Non-pigmented ciliary epithelial cell (primary cell): ENCODE data around the gene SSBP3.
A peak's percentile ranks its signal among the peaks of the same experiment; 100 is the strongest.

ENCODE experiments used
- DNase-seq: peaks from one replicate; pipeline ENCODE4 v3.0.0-alpha.2; 2010; ENCODE audit warnings: low read depth

Gene SSBP3

DNA sequence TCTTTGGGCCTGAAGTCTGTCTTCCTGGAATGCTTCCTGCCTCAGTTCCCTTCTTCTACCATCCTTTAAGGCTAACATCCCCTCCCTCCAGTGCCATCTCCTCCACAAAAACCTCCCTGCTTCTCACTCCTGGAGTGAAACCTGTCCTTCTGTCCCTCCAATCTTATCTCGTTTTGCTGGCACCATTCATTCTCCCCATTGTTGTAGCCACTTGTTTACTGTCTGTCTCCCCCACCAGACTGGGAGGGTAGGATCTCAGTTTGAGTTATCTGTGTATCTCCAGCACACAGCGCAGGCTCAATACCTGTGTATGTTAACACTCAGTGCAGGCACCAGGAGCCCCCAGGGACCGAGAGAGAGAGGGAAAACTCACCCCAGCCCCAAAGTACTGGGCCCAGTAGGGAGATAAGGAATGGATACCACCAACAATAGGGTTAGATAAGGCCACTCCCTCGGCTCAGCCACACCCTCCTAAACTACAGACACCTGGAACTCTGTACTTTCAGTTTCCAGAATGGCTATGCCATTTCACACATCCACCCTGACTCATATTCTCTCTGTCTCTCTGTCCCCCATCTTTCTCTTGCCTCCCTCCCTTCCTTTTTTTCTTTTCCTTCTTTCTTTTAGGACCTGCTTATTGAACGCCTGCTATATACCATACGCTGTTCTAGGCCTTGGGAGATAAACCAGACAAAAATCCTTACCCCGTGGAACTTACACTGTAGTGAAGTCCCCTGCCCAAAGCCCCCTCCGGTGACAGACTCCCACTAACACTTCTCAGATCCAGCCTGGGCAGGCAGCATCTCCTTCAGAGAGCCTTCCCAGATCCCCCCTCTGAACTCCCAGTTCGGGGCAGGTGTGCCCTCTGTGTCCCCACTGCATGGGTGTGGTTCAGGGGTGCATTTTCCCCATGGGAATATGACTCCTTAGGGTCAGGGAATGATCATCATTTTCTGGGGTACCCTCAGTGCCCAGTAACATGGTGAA, 3.3 kb upstream of the SSBP3 start:
- no peak for DNase-seq

DNA sequence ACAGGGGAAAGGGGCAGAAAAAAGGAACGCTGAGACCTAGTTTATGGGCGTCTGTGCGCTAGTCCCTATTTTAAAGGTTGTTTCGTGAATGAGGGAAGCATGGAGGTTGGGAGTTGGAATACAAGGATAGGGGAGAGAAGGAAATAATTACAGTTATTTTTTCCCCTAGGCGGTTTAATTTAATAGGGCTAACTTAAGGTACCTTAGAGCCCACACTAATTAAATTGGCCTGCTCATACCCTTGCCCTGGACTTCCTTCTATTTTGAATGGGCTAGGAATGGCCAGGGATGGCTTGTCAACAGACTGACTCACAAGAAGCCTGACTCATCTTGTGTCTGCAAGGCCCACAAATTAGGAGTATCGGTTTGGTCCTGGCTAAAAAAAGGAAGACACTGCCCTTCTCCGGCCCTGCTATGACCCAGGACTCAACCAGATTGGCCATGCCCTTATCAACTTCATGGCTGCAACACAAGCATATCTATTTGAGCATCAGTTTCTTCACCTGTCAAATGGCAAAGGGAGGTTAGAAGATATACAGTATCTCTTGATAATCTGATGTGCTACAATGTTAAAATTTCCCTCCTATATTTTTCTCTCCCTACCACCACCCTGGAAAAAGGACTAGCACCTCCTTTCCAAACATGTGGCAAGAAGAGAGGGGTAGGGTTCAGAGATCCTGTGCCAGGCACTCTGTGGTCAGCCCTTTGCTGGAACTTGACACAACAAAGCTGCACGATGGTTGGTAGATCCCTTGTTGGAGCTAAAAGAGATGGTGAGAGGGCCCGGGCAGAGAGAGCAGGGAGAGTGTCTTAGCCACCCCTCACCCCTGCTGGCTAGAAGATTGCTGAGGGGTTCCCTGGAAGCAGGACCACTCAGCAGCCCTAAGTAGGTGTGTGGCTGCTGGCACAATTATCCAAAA, 2.2 kb upstream of the SSBP3 start:
- DNase-seq: peak; percentile 59

DNA sequence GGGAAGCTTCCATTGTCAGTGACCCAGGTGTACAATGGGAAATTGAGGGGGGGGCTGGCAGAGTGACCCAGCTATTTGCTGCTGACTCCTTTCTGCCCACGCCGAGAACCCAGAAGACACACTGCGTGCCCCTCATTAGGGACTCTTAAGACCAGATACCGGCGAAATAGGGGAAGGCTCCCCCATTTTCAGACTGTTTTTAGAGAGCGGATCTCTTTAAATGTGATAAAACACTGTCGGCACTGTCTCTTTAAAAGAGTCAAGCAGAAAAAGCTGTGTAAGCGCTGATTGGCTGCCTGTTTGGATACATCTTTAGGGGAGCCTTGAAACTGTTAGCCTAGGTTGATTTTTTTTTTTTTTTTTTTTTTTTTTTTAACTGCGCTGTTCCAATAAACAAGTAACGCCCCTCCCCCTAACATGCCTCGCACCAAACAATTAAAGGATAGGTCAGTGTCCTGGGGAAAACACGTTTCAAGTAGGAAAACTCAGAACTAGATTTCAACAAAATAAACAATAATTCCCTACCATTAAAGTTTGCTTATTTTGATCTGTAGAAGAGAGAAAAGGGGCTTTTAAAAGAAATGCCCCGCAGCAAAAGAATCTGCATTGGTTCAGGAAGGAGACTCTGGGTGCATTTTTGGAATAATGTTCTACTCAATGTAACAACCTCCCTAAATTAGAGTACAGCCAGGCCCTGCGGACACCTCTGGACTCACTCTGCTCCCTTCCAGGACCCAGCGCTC, 1.4 kb upstream of the SSBP3 start:
- peak; percentile 74 for DNase-seq

DNA sequence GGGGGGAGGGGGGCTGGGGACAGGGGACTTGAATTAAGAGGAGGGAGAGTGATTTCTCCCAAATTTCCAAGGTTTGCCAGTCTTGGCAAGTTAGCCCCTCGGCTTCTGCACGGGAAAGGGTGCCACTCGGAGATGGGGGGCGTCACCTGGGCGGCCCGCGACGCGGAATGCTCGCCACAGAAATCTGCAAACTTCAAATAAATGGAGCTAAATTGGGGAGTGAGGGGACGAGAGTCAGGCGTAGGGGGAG, 885 bp upstream of the SSBP3 start:
- no peak for DNase-seq

DNA sequence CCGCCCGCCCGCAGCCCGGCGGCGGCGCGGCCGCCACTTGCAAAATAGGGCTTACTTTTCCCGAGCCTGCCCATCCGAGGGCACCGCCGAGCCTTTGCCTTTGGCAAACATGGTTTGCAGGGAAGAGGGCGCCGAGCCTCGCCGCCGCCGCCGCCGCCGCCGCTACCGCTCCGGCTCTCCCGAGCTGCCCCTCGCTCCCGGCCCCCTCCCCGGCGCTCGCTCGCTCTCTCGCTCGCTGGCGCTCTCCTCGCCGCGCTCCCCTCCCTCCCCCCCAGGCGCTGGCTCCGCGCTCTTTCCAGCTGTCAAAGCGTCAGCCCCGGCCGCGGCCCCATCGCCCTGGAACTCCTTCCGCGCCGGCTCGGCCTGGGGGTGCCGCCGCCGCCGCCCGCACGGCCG, 298 bp downstream of the SSBP3 start:
- DNase-seq: no peak

DNA sequence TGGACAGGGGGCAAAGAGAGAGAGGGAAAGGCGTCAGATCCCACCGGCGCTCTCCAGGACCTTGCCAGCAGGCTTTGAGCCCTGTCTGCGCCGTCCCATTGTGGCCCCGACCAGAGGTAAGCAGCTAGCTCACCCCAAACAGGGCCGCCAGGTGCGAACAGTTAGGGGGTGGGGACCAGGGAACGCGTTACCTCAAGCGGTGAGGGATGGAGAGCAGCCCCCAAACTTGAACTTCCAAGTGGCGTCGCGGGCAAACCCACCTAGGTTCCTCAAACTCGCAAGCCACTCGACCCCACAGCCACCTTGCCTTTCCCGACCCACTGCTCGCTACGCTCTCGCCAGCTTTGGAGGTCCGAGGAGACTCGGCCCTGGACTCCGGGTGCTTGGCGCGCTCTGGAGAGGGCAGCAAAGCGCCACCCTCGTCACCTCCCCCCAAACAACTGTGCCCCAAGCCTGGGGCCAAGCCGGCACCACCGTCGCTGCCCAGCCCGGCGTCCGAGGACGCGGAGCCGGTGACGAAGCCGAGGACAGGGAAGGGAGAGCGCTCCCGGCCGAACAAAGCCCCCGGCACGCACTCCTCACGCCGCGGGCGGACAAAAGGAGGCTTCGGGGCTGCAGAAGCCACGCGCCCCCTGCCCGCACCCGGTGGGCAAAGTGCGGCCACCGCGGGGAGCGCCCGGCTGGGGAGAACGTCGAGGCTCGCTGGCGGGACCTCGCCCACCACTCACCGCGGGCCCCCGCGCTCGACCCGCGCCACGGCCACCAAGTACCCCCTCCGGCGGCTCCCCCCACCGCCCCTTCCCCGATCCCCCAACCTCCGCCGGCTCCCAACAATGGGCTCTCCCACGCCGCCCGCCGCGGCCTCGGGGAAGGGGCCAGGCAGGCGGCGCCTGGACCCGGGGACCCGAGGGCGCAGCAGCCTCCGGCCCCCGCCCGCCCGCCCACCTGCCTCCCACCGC, 976 bp downstream of the SSBP3 start:
- DNase-seq: no peak

DNA sequence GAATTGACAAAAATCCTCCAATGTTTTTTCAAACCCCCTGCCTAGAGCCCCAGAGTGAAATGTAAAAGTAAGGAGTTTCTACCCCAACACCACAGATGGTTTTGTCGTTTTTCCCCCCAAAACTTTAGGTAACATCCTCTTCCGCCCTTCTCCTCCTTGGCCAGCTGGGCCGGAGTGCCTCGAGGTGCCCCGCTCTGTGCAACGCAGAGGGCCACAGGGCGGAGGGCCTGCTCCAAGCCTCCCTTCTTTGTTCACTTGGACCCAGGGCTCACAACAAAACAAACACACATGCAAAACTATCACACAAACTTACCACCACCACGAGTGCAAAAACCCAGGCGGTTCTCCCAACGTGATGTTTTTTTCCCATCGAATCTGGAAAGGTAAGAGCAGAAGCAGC, 1.9 kb downstream of the SSBP3 start:
- no peak for DNase-seq

DNA sequence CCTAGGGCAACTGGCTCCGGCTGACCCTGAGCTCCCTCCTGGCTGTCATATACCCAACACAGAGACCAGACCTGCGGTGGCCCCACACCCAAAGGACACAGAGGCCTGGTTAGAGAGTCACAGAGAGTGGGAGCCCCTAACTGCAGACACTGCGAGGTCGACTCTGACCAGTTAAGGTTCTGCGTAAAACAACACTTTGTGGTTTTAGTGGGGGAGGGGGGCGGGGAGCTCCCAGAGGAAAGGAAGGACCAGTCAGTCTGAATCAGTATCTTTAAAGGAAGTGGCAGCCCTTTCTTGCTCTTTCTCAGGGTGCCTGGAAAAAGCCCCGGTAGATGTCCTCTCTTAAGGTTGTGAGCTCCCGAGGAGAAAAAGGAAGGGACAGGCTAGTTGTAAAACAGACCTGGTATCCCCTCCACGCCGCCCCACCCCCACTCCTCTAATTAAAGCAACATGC, 2.4 kb downstream of the SSBP3 start:
- no peak for DNase-seq

DNA sequence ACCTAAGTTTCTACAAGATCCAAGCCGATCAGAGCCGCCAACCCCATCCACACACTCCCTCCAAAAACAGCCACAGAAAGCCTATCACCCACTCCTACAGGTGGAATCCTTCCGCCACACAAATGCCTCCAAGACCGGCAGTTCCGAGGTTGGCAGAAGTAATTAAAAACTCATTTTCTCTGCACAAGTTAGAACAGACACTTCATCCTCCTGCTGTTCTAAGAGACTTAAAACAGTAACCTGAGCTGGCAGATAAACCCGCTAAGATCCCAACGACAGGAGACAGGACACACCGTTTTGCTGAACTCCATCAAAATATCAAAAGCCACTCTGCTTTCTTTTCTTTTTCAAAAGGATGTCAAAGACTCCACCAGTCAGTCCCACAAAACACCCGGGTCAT, 2.8 kb downstream of the SSBP3 start:
- no peak for DNase-seq

DNA sequence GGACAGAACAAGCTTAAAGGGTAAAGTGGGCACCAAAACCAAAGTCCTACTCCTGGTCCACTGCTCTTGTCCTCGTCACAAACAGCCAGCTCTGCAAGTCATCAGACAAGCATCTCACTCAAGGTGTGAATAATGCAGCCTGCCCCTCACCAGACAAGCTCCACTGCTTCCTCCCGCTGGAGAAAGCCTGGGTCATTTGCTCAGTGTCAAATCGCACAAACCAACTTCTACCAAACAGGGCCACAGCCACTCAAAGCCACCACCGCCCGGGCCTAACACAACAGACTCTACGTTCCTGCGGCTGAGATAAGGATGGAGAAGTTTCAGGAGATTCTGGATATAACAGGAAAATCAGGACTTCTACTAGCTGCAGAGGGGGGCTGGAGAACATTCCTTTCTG, 3.3 kb downstream of the SSBP3 start:
- no peak for DNase-seq

DNA sequence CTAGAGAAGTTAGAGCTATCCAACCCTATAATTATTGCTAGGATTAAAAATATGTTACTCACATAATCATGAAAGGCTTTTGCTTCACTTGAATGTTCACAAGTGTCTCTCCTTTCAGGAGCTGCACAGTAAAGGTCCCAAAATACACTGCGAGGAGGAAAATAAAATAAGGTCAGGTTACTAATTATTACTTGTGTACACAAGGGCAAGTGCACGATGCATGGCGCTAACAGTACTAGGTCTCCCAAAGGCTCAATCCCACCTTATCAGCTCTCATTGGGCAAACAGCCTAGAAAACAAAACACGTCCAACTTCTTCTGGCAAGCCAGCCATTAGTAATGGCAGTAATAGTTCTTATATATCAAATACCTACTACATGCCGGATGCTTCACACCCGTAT, 4.4 kb downstream of the SSBP3 start:
- DNase-seq: no peak

DNA sequence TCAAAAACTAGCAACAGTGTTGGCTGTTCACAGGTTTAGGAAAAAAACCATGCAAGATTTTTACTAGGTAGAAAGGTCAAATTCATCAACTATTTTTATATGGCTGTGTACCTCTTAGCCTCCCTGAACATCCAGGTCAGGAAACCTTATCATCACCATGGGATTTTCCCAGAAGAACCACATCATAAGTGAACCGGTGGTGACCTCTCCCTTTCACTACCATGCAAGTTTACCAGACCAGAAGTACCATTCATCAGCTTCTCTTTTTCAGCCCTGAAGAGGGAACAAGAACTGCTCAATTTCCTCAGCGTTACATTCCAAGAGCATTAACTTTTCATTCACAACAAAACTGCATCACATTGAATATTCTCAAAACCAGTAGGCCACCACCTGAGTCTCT, 5.9 kb downstream of the SSBP3 start:
- DNase-seq: no peak

DNA sequence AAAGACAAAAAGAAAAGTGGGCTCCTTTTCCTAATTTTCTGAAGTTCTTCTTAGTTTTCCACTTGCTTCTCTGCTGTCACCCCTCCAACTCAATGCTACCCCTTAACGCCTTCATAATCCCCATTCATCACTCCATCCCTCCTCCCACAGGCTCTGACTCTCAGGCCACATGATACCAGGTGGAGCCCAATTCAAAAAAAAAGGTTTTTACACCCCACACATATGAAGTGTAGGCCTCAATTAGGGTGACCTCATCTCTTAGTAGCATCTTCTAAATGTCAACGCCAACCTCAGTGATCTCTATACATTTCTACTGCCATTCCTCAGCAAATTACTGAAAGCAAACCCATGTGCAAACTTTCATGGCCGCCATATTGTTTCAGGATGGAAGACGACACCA, 6.4 kb downstream of the SSBP3 start:
- no peak for DNase-seq

DNA sequence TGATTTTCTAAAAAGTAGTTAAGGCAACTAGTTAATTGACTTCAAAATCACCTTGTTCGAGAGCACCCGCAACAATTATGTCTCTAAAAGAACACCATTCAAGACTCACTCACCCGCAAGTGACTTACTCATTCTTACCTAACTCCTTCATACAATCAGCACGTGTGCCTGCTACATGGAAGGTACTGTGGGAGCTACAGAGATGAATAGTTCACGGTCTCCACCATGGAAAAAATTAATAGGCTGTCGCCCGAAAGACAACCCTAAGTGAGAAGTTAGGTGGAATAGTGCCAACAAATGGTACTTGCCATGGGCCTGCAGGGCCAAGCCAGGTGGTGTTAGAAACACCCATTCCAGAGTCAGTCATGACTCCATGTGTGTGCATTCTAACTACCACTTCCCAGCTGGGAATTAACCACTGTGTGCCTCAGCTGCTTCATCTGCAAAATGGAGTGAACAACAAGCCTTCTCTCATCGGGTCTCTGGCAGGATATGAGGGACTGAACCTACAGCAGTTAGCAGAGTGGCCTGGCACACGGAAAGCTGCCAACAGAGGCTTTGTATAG, 7.1 kb downstream of the SSBP3 start:
- DNase-seq: no peak

DNA sequence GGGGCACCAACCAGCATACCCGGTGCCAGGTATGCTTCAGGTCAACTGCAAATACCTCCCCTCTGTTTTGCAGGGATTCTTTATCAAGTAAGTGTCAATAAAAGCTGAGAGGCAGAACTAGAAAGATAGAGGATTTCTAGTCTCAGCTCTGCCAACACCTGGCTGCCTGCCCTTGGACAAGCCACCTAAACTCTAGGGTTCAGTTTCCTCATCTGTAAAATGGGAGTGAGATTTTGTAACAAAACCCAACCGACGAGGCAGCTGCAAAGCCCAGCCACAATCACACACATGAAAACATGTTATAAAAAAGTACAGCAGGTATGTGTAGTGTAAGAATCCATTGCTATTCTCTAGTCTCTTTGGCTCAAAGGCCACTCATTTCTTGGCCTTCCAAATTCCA, 8.2 kb downstream of the SSBP3 start:
- no peak for DNase-seq

DNA sequence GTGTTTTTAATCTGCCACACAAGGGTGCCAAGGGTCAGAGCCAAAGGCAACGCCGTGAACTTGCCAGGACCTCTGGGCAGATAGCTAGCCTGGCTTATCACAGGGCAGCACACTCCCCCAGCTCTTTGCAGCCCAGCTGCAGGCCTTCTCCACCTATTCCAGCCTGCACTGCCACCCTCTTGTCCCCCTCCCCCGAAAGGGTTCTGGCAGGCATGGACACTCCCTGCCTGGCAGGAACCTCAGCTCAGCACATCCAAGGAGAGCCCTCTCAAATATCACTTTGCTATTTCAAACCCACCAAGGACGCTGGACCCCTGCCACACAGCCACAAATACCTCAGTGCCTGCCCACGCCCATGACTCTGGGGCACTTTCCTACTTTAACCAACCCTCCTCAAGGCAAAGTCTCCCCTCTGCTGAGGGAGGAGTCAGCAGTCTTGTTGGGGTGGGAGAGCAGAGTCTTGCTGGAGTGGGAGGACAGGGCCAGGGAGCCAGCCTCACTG, 9.1 kb downstream of the SSBP3 start:
- no peak for DNase-seq

DNA sequence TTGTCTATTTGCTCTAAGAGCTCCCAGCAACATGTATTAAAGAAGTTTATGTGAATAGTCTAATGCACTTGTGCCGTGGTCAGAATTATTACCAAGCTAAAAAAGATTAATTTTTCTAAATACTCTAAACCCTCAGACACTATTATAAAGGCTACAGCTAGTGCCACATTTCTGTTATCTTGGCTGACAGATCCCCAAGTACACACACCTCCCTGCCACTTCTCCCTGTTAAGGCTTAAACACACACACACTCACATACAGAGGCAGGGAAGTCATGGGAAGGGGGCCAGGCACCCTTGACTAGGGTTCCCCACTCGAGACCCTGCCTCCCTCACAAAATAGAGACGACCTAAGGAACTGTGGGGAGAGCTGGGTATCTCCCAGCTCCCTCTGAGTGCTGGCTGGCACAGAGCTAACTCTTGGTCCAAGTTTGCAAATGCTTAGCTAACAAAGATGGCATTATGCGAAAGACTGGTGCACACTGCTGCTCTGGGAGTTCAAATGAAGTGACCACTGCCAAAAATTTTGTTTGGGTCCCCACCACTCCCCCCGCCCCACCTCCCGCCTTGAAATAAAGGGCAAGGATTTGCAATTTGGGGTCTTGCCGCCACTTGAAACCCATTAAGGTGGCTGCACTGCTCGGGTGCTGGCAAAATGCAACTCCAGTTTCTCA, 9.8 kb downstream of the SSBP3 start:
- DNase-seq: no peak

DNA sequence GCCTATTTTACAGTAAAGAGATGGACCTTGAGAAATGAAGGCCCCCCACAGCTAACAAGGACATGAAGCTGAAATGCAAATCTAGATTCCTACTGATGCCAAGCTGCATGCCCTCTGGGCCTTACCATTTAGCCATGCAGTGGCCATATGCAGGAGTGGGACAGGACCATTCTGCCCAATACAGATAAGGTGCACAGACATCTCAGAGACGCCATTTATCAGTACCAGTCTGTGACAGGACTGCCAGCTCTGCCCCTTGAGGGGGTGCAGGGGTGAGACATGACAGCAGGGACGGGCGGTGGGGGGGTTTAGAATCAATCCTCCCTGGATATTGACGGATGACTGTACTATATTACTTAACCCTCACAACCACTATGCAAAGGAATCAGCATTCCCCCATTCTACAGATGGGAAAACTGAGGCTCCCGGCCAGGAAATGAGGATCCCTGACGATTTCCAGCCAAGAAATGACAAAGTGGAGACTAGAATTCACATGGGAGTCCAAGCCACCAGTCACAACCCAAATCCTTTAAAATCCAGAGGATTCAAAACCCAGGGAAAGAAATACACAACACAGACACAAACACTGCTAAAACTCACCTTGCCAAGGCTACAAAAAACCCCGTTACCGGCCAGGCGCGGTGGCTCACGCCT, 10.8 kb downstream of the SSBP3 start:
- DNase-seq: no peak

DNA sequence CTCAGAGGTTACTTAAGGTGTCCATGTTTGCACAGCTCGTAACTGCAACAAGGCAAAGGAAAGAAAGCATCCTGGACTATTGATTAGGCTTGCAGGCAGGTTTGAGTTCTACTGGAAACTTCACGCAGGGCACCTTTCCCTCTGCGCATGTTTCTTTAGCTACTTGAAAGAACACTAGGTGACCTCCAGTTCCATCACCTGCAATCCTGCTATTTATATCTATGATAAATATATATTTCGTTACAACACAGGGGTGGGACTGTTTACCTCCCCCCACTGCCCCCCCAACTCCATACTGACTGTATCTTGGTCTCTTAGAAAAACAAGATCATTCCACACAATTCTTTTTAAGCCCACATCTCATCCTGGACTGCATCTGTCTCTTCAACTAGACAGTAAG, 12.1 kb downstream of the SSBP3 start:
- no peak for DNase-seq

DNA sequence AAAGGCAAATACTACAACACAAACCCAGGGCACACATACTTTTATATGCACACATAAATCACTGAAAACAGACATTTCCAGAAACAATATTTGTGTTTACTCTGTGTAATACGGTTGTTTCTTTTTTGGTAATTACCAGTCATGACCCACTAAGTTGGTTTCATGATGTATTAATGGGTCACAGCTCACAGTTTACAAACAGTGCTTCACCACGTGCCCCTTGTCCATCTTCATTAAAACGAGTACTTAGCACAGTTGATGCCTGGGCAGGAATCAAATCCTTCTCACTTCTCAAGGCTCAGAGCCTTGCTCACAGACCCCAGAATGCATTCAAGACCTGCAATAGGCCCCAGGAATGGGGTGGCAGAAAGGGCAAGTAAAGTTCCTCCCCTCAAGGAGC, 13.8 kb downstream of the SSBP3 start:
- no peak for DNase-seq
